ENCODE data around the gene CFAP100.

DNA sequence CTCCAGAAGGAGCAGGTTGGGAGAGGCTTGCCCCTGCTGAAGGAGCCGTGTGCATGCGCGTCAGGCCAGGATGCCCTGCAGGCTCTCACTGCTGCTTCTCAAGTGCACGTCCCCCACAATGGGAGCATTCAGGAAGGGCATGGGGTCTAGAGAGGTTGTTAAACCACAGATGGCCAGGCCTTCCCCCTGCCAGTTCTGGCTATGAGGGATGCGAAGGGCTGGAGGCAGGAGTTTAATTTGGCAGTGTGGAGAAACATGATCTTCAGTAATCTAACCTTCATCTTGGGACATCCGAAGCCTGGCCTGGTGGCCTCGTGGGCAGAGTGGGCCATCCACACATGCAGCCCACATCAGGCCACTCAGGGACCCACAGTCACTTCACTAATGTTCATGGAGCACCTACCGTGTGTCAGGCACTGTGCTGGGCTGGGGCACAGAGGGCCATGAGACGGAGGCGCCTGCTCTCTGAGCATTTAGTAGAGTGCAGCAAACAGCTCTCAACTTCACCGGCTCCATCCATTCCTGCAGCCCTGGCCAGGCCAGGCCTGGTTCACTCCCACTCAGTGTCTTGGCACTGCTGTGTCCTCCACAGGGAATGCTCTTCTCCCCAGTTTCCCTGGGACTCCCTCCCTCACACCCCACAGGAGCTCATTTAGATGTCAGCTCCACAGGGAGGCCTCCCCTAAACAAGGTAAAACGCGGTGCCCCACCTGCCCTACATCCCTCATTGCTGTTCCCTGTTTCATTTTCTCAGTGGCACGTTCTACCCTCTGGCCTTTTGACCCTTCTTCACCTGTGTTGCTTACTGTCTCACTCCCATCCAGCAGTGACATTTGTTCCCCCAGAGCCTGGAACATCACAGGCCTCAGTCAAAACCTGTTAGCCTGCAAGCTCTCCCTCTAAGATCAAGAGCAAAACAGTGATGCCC lies 4.0 kb downstream of the CFAP100 start:
- TF ChIP-seq, protein P1, sequence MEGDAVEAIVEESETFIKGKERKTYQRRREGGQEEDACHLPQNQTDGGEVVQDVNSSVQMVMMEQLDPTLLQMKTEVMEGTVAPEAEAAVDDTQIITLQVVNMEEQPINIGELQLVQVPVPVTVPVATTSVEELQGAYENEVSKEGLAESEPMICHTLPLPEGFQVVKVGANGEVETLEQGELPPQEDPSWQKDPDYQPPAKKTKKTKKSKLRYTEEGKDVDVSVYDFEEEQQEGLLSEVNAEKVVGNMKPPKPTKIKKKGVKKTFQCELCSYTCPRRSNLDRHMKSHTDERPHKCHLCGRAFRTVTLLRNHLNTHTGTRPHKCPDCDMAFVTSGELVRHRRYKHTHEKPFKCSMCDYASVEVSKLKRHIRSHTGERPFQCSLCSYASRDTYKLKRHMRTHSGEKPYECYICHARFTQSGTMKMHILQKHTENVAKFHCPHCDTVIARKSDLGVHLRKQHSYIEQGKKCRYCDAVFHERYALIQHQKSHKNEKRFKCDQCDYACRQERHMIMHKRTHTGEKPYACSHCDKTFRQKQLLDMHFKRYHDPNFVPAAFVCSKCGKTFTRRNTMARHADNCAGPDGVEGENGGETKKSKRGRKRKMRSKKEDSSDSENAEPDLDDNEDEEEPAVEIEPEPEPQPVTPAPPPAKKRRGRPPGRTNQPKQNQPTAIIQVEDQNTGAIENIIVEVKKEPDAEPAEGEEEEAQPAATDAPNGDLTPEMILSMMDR (conservative IDR thresholded peaks at IDR 0.05 in 1 of 2, IDR thresholded peaks at IDR 0.05 in 1 of 2; ENCODE audit: extremely low read depth in 1 of 2, insufficient read depth in 1 of 2, low read depth in 1 of 2, low read length in 2 of 2), result no peak
- TF ChIP-seq EZH2 (IDR thresholded peaks at IDR 0.05; ENCODE audit: borderline replicate concordance, low read length), result no peak
